IPS-15b (cell line): ENCODE results near the gene DQX1.

Experiments
- H3K27me3 ChIP-seq: one replicate; pipeline ENCODE4 v1.6.1; 2013; ENCODE audit warnings: low read length; ENCODE audit not compliant: control insufficient read depth, insufficient read depth
- H3K36me3 ChIP-seq: one replicate; pipeline ENCODE4 v1.6.1; 2013; ENCODE audit warnings: low read length; ENCODE audit not compliant: control insufficient read depth, insufficient read depth
- H3K4me1 ChIP-seq: one replicate; pipeline ENCODE4 v1.6.1; 2013; ENCODE audit warnings: mild to moderate bottlenecking, low read length; ENCODE audit not compliant: control insufficient read depth, insufficient read depth
- H3K4me3 ChIP-seq: one replicate; pipeline ENCODE4 v1.5.1; 2013; ENCODE audit warnings: low read depth, low read length
- H3K9ac ChIP-seq: one replicate; pipeline ENCODE4 v1.6.1; 2013; ENCODE audit warnings: low read depth, mild to moderate bottlenecking, low read length
- H3K9me3 ChIP-seq: one replicate; pipeline ENCODE4 v1.6.1; 2013; ENCODE audit warnings: mild to moderate bottlenecking, low read length; ENCODE audit not compliant: control insufficient read depth, insufficient read depth

DQX1 gene

GRCh38 chr2:74525717-74526648 is at the start of gene DQX1:
DQX1 (minus strand) TSS chr2:74526231; CDS start chr2:74525729, 502 bp downstream.
- Histone ChIP-seq H3K9ac (no peak within 1 kb of the TSS), H3K9me3 (no peaks in the 10 kb centered on the region), H3K36me3 (peaks cover 17% of the 10 kb centered on the region), H3K4me1 (peaks cover 3% of the 10 kb centered on the region), H3K4me3 (no peak within 1 kb of the TSS), H3K27me3 (peaks cover 29% of the 10 kb centered on the region)

- no peak overlapping the region for H3K9ac ChIP-seq
- H3K4me1 ChIP-seq: no peaks in the 10 kb centered on the region
- H3K36me3 ChIP-seq: no peaks in the 10 kb centered on the region
Measured at GRCh38 chr2:74575320-74575719, 49.3 kb upstream of the DQX1 start.

GRCh38 chr2:74573747-74574562 is 47.9 kb upstream of the DQX1 start:
- H3K27me3 ChIP-seq: peaks cover 4% of the 10 kb centered on the region
- no peaks in the 10 kb centered on the region for H3K36me3 ChIP-seq
- no peaks in the 10 kb centered on the region for H3K9me3 ChIP-seq
- no peaks in the 10 kb centered on the region for H3K4me1 ChIP-seq
- H3K4me3 ChIP-seq: no peak overlapping the region
- H3K9ac ChIP-seq: no peak overlapping the region

More at GRCh38 chr2:74575320-74575719, 49.3 kb upstream of the DQX1 start:
- H3K9me3 ChIP-seq: no peaks in the 10 kb centered on the region
- peaks cover 4% of the 10 kb centered on the region for H3K27me3 ChIP-seq
- H3K4me3 ChIP-seq: no peak overlapping the region

- H3K9ac ChIP-seq: no peak overlapping the region
- H3K4me3 ChIP-seq: no peak overlapping the region
- no peaks in the 10 kb centered on the region for H3K4me1 ChIP-seq
- H3K27me3 ChIP-seq: peaks cover 7% of the 10 kb centered on the region
- H3K36me3 ChIP-seq: no peaks in the 10 kb centered on the region
- no peaks in the 10 kb centered on the region for H3K9me3 ChIP-seq
Measured at GRCh38 chr2:74572178-74572925, 46.3 kb upstream of the DQX1 start.

- Histone ChIP-seq H3K27me3 (peaks cover 7% of the 10 kb centered on the region), H3K4me1 (no peaks in the 10 kb centered on the region), H3K9ac (no peak overlapping the region), H3K4me3 (no peak overlapping the region), H3K36me3 (no peaks in the 10 kb centered on the region), H3K9me3 (no peaks in the 10 kb centered on the region)
Measured at GRCh38 chr2:74571058-74571457, 45.0 kb upstream of the DQX1 start.

GRCh38 chr2:74569686-74570085 is 43.7 kb upstream of the DQX1 start:
- Histone ChIP-seq H3K9ac (no peak overlapping the region), H3K4me1 (no peaks in the 10 kb centered on the region), H3K27me3 (peaks cover 5% of the 10 kb centered on the region), H3K9me3 (no peaks in the 10 kb centered on the region), H3K4me3 (no peak overlapping the region), H3K36me3 (no peaks in the 10 kb centered on the region)

- H3K4me1 ChIP-seq: no peaks in the 10 kb centered on the region
- no peak overlapping the region for H3K9ac ChIP-seq
- no peak overlapping the region for H3K4me3 ChIP-seq
Measured at GRCh38 chr2:74567881-74568280, 41.9 kb upstream of the DQX1 start.

GRCh38 chr2:74566754-74567085 is 40.7 kb upstream of the DQX1 start:
- Histone ChIP-seq H3K4me3 (no peak overlapping the region), H3K27me3 (peaks cover 19% of the 10 kb centered on the region), H3K4me1 (no peaks in the 10 kb centered on the region)

More at GRCh38 chr2:74567881-74568280, 41.9 kb upstream of the DQX1 start:
- H3K27me3 ChIP-seq: peaks cover 11% of the 10 kb centered on the region
- no peaks in the 10 kb centered on the region for H3K9me3 ChIP-seq
- no peaks in the 10 kb centered on the region for H3K36me3 ChIP-seq

GRCh38 chr2:74566076-74566753 is 40.2 kb upstream of the DQX1 start:
- Histone ChIP-seq H3K4me1 (no peaks in the 10 kb centered on the region), H3K27me3 (peaks cover 24% of the 10 kb centered on the region), H3K9ac (no peak overlapping the region), H3K4me3 (no peak overlapping the region), H3K9me3 (no peaks in the 10 kb centered on the region), H3K36me3 (no peaks in the 10 kb centered on the region)

More at GRCh38 chr2:74566754-74567085, 40.7 kb upstream of the DQX1 start:
- Histone ChIP-seq H3K9ac (no peak overlapping the region), H3K9me3 (no peaks in the 10 kb centered on the region), H3K36me3 (no peaks in the 10 kb centered on the region)

- H3K9ac ChIP-seq: no peak overlapping the region
- no peaks in the 10 kb centered on the region for H3K36me3 ChIP-seq
- H3K9me3 ChIP-seq: no peaks in the 10 kb centered on the region
- no peak overlapping the region for H3K4me3 ChIP-seq
- peaks cover 6% of the 10 kb centered on the region for H3K4me1 ChIP-seq
- peaks cover 37% of the 10 kb centered on the region for H3K27me3 ChIP-seq
Measured at GRCh38 chr2:74564222-74564621, 38.2 kb upstream of the DQX1 start.
